HG02870 (cell line): ENCODE results near the gene NRP2.

Experiments used
- ATAC-seq: cut with Tn5 transposase; IDR thresholded peaks from one replicate; pipeline ENCODE4 v1.9.1; 2021; ENCODE audit warnings: mild to moderate bottlenecking, moderate library complexity; ENCODE audit not compliant: unreplicated experiment

NRP2 gene, protein sequence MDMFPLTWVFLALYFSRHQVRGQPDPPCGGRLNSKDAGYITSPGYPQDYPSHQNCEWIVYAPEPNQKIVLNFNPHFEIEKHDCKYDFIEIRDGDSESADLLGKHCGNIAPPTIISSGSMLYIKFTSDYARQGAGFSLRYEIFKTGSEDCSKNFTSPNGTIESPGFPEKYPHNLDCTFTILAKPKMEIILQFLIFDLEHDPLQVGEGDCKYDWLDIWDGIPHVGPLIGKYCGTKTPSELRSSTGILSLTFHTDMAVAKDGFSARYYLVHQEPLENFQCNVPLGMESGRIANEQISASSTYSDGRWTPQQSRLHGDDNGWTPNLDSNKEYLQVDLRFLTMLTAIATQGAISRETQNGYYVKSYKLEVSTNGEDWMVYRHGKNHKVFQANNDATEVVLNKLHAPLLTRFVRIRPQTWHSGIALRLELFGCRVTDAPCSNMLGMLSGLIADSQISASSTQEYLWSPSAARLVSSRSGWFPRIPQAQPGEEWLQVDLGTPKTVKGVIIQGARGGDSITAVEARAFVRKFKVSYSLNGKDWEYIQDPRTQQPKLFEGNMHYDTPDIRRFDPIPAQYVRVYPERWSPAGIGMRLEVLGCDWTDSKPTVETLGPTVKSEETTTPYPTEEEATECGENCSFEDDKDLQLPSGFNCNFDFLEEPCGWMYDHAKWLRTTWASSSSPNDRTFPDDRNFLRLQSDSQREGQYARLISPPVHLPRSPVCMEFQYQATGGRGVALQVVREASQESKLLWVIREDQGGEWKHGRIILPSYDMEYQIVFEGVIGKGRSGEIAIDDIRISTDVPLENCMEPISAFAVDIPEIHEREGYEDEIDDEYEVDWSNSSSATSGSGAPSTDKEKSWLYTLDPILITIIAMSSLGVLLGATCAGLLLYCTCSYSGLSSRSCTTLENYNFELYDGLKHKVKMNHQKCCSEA

DNA sequence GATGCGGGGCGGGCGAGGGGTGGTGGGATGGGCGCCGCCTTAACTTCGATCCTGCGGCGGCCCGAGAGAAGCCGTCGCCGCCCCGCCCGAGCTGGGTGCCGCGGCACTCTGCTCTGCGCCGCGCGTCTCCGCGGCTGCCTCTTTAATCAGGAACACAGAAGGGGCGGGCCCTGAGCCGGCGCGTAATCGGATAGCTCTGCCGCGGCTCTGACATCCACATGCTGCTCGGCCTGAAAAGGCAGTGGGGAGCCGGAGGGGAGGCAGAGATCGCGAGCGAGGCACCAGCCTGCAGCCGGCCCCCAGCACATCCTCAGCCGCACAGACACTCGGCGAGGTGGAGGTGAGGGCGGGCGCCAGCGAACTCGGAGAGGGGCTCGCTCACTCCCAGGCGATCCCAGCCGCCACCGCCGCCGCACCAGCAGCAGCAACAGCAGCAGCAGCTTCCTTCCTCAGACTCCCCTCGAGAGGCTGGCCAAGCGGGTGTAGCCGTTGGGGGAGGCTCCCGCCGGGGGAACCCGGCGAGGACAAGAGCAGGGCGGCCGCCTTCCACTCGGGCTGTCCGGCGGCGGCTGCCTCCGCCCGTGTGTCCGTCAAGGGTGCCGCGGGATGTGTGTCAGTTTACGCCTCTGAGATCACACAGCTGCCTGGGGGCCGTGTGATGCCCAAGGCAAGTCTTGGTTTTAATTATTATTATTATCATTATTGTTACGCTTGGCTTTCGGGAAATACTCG lies at the start of gene NRP2:
Gene NRP2, plus strand, starts transcription at position 263 of the 732 bp plus-strand sequence. CDS start 790 bp downstream, outside the sequence.
- peak; percentile 60 for ATAC-seq

DNA sequence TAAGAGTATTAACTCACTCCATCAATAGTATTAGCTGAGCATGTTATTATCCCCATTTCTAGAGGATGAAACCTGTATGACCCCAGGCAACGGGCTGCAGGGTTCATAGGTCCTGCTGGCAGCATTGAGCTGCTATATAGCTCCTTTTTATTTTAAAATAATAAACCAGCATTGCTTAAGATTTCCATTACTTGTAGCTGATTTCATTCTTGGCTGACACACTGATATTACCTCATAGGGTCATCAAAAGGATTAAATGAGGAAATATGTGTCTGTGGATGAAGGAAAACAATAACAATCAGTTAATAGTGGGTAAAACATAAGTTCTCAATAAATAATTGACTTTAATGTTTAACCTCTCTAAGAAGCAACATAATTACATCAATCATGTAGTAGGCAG lies 48.3 kb upstream of the NRP2 start:
- no peak for ATAC-seq

DNA sequence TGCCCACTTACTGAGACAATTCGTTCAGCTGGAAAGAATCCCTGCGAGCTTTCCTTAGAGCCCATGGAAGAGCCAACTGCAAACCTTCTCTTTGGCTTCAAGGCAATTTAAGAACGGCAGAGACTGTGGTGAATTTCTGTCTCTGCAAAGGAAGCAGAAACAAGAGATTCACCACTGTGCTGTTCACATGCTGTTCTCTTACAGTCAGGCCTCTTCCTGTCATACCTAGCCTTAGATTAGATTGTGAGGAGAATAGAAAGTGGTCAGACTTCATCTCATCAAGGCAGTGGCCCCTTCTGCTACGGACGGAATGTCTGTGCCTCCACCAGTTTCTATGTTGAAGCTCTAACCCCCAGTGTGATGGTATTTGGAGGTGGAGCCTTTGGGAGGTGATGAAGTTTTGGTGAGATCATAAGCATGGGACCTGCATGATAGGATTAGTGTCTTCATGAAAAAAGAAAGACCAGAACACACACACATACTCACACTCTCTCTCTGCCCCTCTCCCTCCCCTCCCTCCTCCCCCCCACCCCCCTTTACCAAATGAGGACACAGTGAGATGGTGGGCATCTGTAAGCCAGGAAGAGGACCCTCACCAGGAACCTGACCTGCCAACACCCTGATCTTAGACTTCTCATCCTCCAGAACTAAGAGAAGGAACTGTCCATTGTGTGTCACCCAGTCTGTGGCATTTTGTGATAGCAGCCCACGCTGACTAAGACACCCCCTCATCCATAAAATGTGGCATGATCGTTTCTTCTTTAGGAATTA lies 45.6 kb upstream of the NRP2 start:
- ATAC-seq = no peak

DNA sequence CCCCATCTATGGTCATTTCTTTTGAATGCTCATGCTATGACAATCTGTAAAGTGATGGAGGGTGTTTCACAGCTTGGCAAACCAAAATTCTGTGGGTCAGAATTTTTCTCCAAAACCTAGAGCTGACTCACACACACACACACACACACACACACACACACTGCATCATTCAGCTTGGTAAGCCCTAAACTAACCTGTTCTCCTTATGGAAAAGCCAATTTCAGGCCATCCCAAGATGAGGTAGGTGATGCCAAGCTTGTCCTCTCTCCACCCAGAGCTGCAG lies 45.0 kb upstream of the NRP2 start:
- no peak for ATAC-seq

DNA sequence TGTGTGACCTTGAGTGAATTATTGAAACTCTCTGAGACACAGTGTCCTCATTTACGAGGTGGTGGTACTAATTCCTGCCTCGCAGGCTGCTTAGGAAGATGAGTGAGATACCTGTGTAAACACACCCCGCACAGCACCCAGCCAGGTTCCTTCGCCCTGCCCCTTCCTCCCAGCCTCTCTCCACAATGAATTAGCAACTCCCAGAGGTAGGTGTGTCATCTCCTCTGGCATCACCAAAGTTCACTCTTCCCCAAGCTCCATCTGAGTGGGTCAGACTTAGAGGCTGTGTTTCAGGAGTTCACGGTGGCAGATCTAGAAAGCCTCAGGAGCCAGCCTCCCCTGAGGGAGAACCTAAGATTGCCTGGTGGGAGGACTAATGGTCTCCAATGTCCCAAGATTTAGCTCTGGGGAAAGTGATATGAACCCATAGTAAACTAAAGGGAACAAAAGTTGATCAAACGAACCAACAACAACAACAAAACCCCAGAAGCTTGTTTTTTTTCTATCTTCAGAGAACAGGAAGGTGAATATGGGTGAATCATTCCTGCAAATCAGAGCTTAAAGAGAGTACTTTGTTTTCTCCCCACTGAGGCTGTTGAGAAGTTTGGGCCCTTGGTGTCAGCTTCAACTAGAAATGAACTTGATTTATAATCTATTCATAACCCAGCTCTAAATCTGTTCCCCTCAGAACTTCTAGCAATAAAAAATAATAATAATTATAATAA lies 44.4 kb upstream of the NRP2 start:
- no peak for ATAC-seq

DNA sequence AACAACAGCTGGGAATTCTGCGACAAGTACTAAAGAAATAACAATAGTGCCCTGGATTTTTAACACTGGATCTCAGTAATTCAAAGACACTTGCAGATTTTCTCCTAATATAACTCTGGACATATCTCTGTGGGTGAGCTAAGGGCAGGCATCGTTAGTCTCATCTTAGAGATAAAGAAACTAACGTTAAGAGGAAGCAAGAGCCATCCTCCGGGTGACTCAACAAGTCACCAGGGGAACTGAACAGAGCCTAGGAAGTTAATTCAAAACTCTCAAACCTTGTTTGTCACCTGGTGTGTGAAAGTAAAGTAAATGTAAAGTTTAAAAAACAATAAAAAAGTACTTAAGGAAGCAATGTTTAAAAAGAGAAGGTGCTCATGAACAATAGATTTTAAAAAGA lies 41.6 kb upstream of the NRP2 start:
- peak; percentile 68 for ATAC-seq

DNA sequence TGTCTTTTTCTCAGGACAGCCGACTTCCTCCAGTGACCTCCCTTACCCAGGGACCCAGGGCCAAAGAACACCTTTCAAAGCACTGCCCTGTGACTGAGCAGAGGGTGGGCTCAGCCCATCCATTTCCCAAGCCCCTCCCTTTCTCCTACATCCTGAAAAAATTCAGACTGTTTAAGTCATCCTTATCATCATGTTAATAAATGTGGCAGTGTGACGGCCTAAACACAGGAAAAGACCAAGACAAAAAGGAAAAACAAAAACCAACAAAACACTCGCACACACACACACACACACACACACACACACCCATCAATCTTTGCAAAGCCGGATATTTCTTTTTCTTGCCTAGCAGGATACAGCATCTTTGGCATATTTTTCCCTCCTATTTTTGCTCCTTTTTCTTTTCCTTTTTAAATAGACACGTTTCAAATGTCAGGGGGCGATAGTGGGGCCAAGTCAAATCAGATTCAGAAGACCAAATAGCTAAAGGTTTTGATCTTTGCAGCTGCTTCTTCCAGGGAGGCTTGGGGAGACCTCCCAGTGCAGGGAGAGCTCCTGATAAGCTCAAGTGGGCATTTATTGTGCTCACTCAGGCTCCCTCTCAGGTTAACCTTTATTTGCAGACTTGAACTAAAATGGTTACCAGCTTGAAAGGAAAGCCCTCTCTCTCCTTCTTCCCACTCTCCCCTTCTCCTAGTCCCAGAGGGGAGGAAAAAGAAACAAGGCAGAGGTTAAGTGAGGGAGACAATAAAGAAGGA lies 39.5 kb upstream of the NRP2 start:
- ATAC-seq = no peak

DNA sequence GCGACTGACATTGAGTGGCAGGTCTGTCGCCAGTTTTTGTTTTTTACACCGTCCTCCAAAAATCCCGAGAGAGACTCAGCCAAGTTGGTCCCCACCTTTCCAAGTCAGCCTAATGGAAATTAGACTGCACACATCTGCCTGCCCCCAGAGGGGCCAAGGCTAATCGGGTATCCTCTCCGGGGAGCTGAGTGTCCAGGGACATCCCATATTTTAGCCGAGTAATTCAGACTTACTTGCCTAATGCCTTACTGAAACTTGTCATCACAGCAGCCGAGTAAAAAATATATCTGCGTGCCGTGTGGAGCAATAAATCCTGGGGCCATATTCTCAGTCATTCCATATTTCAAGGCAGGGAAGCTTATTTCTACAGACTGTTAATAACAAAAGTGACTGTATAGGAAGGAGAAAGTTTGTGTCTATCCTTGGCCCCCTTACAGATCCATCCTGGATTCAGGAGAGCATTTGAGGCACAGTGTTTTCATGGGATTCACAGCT lies 38.9 kb upstream of the NRP2 start:
- ATAC-seq = no peak

DNA sequence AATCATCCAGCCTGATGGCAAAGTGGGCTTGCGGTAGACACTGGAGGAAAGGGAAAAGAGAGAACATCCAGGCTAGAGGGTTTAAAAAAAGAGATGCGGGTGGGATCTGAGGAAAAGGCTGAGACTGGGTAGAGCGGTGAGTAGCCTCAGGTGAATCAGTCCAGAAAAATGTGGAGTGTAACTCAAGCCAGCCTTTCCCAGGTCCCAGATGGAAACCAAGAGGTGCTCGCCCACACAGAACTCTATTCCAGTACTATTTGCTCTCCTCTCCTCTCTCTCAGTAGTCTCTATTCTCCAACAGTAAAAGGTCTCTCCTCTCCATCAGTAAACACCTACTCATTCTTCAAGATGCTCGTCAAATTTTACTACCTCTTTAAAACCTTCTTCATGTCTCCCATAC lies 38.3 kb upstream of the NRP2 start:
- no peak for ATAC-seq

DNA sequence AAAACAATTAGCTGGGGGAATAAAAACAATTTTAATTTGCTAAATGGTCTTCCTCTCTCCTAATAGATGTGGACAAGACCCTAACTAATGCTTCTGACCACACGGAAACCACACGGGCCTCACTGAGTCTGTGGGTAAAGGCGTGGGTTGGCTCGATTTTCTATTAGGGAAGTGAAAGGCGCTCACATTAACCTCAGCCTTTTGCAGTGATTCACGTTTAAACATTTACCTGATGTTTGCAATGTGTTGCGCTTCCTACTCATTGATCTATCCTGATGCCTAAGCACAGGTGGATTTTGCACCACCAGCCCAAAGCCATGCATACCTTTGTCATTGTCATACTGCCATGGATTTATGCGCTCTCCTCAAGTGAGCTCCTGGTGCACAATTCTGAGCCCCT lies 35.6 kb upstream of the NRP2 start:
- peak; percentile 99 for ATAC-seq

DNA sequence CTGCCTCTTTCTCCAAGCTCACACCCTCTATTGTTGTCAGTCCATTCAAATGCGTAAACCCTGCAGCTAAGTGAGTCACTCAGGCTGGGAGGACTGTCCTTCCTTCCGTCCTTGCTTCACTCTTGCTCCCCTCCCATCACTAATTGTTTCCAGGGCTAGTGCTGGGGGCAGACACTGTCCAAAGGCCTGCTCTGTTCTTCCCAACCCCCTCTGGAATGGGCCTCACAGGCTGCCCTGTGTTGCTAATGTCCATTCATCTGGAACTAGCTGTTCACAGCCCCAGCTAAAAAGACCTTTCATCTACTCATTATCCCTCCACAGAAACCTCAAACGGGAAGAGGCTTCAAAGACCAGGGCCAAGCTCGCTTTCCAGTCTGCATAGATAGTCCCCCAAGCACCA lies 31.9 kb upstream of the NRP2 start:
- ATAC-seq = no peak

DNA sequence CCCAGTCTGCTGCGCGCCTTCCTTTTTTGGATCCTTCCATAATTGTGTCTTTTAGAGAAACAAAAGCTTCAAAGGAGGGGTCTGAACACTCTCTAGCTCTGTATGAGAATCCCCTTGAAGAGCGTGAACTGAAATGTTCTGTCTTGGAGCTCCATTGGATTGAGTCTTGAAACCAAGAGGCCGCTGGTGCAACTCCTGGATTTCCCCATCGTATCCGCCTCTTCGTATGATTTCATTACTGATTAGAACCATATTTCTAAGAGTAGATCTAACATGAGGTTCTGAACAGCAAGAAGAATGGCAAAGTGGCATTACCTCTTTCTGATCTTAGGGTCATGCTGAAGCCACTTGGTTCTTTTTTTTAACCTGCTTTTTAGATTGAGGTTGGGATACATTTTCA lies 31.4 kb upstream of the NRP2 start:
- ATAC-seq = no peak

DNA sequence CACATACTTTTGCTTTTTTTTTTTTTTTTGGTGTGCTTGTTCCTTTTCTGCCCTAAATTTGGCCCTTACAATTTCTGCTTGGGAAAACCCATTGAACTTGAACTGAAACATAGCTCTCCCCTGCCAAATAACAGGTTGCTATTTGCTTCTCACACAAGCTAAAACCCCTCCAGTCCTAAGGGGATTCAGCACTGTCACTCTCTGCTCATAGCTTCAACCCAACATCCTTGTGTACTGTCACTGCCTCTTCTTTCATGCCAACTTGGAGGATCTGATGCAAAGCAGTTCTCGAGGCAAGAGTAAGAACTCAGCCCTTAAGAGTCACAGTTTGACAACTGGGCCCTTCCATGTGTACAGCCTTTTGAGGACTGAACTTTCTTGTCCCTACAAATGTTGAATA lies 30.6 kb upstream of the NRP2 start:
- no peak for ATAC-seq

DNA sequence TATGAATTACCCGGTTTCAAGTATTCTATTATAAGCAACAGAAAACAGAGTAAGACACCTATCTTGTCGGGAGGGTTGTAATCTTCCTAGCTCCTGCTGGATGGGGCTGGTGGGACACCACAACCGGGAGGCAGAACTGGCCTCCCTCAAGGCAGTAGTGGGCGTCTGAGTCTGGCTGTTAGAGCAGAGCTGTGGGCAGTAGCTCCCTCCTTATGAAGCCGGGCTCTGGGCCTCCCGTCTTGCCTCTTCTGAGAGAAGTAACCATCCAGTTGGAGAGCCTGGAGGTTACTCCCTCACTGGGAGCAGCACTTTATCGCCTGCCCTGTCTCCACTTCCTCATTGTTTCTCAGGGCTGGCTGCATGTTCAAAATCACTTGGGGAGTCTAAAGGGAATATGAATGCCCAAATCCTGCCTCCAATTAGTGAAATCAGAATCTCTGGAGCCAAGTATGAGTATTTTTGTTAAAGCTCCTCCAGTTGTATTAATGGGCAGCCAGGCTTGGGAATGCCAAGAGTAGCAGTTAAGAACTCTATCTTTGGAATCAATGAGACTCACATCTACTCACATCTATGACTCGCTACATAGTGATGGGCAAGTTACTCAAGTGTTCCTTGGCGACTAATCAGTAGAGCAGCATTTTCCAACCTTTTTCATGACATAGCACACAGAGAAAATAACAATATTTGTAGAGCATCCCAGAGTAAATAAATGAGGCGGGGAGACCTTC lies 27.3 kb upstream of the NRP2 start:
- ATAC-seq = no peak

DNA sequence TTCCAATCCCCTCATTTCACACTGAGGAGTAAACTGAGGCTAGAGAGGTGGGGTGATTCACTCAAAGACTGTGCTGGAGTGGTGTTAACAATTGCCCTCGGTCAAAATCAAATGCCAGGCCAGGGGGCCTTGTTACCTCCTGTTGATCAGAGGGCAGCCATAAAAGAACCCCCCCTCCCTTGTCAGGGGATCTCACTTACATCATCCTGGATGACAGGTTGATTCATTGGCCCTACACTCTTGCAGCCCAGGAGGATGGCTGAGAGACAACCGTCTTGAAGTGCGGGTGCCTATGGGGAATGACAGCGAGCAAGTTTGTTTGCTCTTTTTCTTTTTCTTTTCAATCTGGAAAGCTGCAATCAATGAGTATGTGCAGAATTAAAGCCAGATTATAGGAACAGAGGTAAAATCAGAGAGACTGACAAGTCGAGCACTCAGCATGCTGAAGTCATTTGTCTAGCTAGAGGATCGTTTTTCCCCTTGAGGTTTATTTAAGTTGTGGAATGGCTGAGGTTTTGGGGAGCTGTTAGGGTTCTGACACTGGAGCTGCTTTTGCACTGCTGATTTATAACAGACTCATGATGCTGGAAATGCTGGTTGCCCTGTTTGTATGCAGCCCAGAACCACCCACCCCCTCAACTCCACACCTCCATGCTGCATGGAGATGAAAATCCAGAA lies 26.4 kb upstream of the NRP2 start:
- ATAC-seq = no peak

DNA sequence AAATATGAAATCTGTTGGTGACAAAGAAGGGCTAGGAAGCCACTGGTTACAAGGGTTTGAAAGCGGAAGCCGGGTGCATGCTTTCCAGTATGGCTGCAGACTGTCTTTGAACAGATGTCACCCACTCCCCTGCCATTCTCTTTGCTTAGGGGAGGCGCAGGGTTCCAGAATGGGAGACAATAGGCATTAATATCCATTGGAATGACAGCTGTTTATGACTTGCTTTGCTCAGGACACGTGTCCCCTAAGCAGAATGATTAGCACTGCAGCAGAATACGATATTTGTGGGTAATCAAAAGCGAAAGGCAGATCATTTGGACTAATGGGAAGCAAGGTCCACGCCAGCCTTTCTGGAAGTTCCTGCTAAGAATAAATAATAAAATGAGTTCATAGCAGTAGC lies 25.8 kb upstream of the NRP2 start:
- no peak for ATAC-seq

DNA sequence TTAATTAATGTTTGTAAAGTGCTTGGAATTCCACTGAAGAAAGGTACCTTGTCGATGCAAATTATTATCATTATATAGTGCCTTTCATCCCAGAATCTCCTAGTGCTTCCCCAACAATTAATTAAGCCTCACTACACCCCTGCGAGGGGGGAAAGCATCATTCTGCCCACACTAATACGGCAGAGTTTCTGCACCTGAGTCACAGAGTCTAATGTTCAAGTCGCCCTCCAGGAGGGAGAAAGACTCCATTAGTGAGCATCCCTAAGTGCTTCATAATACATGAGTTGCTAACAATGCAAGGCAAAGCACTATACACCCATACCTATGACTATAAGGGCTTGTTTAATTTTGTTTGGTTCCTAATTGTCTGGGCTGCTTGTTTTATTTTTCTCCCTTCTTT lies 25.4 kb upstream of the NRP2 start:
- no peak for ATAC-seq

DNA sequence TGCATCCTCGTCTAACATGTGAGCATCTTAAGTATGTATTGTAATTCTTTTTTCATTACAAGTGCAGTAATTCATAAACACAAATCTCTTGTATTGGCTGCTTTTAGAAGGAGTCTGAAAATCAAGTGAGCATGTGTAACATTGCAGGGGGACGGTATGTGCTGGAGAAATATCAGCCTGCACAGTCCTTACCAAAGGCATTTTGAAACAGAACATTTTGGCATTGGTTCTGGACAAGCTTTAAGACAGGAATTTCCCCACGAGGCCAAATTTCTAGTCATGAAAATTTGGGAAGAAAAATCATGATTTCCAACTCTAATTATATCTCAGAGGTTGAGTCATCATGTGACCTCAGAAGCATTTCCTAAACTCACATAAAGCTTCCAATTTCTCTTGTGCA lies 24.7 kb upstream of the NRP2 start:
- no peak for ATAC-seq
